ENCODE measurements around the gene CYS1.

DNA sequence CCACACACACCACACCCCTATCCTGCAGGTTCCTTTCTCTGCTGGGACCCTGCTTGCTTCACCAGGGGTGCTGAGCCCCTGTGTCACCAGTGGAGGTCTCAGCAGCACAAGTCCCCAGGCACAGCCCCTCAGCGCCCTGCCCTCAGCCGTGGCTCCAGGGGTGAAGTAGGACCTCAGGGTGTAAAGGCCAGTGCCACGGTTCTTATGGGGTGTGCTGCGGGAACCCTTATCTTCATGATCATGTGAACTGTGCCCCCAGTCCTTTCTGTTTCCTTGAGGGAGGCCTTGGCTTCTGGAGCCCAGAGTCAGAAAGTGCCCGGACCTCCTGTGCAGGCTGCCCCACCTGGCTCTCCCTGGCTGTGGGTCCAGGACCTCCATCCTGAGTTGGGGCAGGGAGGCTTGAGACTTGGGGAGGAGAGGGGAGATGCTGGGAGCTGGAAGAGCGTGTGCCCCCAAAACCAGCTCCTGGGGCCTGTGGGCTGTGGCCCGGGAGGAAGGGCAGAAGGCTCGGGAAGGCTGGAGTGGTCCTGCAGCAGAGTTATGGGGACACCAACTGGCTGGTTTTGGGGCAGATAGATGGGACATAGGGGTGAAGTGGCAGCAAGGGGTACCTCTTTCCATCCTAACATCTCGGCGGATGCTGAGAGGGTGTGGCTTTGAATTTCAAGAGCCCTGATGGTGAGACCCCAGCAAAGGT is 57.1 kb downstream of the CYS1 start:
- no peak for TF ChIP-seq EZH2 (IDR thresholded peaks at IDR 0.05; ENCODE audit: borderline replicate concordance, low read depth, low read length, severe bottlenecking)
- TF ChIP-seq, protein P1, sequence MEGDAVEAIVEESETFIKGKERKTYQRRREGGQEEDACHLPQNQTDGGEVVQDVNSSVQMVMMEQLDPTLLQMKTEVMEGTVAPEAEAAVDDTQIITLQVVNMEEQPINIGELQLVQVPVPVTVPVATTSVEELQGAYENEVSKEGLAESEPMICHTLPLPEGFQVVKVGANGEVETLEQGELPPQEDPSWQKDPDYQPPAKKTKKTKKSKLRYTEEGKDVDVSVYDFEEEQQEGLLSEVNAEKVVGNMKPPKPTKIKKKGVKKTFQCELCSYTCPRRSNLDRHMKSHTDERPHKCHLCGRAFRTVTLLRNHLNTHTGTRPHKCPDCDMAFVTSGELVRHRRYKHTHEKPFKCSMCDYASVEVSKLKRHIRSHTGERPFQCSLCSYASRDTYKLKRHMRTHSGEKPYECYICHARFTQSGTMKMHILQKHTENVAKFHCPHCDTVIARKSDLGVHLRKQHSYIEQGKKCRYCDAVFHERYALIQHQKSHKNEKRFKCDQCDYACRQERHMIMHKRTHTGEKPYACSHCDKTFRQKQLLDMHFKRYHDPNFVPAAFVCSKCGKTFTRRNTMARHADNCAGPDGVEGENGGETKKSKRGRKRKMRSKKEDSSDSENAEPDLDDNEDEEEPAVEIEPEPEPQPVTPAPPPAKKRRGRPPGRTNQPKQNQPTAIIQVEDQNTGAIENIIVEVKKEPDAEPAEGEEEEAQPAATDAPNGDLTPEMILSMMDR (IDR thresholded peaks at IDR 0.05; ENCODE audit: borderline replicate concordance, extremely low read depth, low read length, poor library complexity, severe bottlenecking), result peak; percentile 5

All from DND-41 (cell line).